NCI-H128 (cell line): ENCODE data around the gene CDC7.
"Not testable (repeated sequence)": the region's sequence is repeated elsewhere in the genome, so short reads cannot be mapped to it uniquely, and the experiment has no call there.

Source experiments
- DNase-seq: peaks from one replicate; lab custom pipeline; 2025; ENCODE audit not compliant: unreplicated experiment; lab: John Stamatoyannopoulos, UW

CDC7 gene

DNA sequence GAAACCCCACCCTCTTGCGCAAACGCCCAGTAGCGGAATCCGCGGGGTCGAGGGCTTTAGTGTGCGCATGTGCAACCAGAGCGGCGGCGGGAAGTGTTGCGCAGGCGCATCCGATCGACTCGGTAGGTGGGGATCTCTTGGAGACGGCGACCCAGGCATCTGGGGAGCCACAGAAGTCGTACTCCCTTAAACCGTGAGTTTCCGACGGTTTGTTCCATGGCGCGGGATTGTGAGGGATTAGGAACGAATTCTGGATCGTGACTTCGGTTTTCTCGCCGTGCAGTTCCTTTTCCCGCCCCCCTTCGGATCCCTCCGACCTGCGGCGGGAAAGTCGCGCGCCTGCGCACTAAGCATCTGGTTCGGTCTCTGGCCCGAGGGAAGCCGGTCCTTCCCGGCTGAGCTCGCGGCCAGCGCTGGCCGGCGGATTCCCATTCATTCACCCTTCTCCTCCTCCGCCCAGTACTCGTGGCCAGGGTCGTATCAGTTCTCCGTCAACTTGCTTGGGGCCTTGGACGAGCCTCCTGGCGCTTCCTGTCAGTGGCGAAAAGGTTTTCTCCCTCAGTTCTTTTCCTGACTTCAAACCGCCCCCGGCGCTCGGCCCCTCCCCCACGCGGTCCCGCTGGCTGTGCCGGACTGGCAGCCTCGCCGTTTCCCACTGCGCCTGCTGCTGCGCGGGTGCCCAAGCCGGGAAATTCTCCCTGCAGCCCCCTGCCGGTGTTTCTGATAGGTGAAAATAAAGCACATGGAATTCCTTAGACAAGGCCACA, at the start of gene CDC7:
TSS of gene CDC7 (plus strand) at position 96 of the 767 bp plus-strand sequence. CDS start 866 bp downstream, outside the sequence.
- DNase-seq: peak; percentile 94

DNA sequence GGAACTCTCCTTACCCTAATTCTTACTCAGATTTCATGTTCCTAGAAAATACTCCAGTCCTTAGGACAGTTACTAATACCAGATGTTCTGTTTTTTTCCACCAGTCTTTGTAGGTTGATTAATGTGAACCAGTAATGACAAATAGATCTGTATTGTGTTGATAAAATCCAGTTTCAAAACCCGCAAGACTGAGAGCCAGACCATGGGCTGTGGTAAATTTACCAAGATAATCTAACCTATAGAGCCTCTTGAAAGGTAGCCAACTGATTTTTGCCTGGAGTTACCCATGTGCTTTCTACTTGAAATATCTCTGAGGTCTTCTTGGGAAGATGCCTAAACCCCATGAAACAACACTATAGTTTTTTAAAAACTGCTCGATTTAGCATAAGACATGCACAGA, 46.5 kb upstream of the CDC7 start:
- DNase-seq: no peak

DNA sequence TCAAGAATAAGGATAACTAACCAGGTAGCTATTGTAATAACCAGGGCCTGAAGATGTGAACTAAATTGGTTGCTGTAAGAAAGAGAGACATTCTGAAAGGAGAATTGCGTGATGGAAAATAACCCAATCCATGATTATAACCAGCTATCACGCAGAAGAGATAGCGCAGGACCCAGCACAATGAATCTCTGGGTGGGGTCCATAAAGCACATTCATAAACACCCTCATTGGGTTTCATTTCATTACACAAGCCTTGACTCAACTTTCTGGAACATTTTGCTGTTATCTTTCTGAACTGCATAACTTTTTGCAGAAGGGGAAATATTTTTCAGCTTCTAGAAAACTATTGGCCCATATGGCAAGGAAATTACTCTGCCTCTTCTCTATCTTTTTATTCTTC, 45.3 kb upstream of the CDC7 start:
- DNase-seq: no peak

DNA sequence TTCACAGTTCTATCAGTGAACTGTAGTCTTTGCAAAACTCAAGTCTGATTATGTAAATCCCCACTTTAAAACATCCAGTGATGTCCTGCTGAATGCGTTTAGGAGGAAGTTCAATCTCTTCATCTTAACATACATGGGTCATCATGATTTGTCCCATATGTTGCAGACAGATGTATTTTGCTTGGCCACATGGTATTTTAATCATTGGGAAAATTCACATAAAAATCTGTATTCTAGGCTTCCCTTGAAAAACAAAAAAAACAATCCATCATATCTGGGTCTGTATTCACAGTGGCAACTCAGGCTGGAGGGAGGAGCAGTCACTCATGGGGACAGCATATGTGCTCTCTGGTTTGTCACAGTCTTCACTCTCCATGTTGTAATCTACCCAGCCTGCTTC, 44.8 kb upstream of the CDC7 start:
- no peak for DNase-seq

DNA sequence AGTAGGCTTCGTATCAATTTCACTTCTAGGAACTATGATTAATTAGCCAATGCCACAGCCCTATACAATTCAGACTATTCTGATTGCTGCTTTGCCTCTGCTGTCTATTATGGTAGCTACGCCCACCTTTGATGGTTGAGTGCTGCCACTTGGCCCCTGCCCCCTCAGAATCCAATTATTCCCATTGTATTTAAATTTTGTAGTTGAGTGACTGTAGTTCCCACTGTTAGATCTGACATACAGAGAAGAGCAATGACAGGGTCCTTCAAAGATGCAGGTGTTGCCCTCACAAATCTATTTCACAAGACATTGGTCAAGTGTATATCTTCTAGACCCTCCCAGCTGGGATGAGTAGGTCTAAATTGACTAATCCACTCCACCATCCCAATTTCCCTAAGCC, 35.3 kb upstream of the CDC7 start:
- DNase-seq: not testable (repeated sequence)

DNA sequence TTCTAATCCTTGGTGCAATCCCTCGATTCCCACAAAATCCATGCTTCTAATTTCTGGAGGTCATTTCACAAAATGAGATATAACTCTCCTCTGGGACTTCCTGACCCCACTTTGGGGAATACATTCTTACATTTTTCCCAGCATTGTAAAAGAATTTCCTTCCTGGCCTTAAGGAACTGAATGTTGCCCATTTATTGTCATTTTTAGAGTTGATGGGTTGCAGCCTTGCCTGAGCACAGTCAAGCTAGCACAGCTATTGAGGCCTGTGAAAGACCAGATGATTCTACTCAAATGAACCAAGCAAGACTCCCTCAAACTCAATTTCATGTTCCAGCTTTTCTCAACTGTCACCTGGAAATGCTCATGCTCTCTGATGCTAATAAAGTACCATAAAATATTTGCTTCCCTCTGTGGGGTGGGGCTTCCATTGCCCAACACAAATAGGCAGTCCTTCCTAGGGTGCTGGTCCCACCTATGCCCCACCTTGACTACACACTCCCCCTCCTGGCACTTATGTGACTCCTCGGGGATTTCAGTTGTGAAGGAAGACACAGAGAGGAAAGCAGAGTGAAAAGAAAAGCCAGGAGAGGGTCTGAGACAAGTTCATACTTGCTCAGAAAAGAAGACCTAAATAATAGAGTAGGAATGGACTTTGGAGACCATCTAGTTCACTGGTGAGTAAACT, 24.0 kb upstream of the CDC7 start:
- no peak for DNase-seq

DNA sequence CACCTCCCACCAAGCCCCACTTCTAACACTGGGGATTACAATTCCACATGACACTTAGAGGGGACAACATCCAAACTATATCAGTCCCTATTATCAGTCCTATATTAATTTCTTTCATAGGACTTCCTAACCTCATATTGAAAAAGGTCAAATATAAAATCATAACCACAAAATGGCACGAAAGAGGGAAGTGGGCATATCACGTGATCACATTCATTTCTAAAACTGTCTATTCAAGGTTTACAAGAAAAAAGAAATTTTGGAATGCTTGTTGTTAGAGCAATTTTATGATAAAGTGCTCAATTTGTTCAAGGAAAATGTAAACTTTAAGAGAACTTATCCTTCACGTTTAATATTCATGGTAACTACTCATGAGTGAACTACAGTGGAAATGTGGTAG, 13.2 kb upstream of the CDC7 start:
- DNase-seq: no peak

DNA sequence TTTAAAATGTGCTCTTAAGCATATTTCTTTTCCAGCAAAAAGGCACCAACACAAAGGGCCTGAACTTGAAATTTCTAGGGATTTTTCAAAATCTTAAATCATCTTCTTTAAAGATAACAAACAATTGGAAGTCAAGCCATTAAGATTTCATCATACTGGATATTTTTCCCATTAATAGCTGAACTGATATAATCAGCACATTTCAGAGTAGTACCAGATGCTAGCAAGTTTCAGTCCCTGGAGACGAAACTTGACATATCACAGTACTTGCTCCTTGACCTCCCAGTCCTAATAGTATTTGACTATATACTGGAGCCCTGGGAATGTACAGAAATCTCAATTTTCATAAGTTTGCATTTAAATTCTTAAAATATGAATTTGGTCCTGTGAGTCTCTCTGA, 10.2 kb upstream of the CDC7 start:
- DNase-seq: no peak

DNA sequence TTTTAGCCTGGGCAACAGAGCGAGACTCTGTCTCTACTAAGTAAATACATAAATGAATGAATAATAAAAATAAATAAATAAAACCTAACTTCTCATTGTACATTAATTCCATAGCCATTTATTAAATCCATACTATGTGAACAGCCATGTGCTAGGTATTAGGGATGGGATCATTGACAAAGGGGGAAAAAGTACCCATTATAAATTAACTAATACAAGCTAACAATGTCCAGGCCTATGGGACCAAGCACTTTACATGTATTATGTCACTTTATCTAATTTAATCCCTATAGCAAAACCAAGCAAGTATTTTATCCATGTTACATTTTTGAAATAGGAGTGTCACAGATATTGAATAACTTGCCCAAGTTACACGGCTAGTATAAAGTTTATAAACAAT, 2.6 kb upstream of the CDC7 start:
- no peak for DNase-seq

DNA sequence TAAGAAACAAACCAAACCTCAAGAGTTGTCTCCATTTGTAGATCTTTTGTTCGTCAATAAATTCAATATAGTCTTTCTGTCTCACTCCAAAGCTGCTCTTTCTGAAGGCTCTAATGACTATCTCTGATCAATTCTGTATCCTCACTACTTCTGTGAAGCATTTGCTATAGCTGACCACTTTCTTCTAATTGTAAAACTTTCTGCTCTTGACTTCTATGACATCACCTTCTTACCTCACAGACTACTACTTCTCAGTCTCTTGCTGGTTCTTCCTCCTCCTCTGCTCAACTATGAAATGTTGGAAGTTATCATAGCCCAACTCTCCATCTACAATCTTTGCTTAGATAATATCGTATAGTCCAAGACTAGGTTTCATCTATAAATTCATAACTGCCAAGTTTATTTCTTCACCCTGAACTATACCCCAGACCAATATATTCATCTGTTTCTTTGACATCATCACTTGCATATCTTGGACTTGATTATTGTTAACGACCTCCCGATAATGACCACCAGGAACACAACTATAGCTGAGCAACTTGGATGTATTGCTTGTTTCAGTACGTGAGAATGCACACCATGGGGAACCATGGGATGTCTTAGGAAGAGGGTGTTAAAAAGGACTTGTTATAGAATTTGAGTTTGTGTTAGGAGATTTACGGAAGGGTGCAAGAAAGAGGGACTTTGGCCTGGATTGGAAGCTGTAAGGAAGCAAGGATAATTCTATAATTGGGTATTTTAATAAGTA, 2.0 kb upstream of the CDC7 start:
- no peak for DNase-seq

DNA sequence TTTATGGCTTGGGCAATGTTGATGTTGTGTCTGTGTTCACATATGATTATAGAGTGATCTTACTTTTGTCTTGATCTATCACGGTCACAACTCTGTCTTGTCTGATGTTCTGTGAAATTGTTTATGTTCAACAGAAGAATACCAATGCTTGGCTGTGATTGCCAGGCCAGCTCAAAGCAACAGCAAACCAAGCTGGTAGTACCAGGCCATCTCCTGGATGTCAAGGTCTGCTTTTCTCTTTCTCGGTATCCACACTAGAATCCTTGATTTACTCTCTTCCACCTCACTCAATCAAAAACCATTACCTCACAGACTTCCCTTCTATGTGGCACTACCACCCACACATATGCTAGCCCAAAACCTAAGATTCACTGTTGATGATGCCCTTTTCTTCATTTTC, 1.3 kb upstream of the CDC7 start:
- DNase-seq: no peak

DNA sequence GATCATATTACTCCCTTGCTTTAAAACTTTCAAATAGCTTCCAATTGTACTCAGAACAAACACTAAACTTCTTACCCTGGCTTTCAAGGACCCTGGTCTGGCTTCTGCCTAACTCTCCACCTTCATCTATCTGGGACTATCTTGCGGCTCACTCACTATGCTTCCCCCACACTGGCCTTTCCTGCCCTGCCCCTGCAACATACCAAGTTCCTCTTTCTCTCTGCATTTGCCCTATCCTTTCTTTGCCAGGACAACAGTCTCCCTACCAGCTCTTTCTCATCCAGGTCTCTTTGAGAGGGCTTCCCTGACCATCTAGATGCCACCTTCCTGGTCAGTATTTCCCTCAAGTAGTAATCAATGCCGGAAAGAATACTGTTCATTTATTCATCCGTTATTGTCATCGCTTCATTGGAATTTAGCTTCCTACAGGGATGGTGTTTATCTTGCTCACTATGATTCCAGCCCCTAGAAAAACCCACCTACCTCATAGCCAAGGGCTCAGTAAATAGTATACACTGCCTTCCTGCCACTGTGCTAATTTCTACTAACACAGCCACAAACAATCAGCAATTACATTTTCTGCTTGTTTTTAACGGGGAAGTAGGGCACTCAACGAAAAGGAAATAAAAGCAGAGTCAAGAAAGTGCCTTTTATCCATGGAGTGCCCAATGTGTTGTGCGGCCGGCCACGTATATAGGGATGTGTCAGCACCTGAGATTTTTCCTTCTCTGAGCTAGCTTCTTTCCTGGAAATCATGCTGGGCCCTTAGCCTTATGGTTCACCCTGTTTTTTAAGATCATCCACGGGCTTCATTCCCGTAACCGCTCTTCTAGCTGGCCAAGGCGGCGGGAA, 521 bp upstream of the CDC7 start:
- DNase-seq: no peak

DNA sequence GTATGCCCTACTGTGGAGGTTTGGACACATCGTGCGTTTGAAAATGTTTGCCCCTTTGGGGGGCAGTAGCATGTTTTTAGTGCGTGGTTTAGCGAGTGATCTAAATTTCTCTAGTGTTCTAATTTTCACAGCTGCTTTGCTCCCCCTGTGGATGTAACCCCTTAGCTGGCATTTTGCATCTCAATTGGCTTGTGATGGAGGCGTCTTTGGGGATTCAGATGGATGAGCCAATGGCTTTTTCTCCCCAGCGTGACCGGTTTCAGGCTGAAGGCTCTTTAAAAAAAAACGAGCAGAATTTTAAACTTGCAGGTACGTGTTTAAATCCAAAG, 836 bp downstream of the CDC7 start:
- DNase-seq: peak; percentile 47

DNA sequence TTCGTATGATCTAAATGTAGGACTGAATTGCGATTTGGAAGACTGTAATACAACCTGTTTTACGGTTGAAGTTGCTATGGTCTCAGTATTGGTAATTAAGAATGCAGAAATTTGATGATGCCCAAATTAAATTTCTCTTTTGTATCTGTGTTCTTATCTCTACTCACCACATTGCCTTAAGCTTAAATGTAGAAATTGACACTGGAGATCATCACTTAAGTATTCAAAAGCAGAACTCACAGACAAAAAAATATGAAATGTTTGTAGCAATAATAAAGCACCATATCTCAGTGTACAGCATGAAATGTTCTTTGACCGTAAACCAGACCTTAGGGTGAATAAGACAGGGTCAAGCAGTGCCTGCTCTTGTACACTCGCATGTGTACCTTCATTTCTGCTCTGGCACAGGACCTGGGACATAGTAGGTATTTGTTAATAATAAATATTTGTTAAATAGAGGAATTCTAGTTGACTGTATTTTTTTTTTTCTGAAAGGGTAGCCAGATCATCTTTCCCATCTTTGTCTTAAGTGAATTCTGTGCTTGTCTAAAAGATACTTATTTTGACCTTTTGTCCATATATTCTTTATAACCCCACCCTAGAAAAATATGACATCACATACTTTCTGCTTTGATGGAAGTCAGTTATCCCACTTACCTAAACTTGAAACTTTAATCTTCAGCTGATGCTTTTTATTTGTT, 1.5 kb downstream of the CDC7 start:
- no peak for DNase-seq

DNA sequence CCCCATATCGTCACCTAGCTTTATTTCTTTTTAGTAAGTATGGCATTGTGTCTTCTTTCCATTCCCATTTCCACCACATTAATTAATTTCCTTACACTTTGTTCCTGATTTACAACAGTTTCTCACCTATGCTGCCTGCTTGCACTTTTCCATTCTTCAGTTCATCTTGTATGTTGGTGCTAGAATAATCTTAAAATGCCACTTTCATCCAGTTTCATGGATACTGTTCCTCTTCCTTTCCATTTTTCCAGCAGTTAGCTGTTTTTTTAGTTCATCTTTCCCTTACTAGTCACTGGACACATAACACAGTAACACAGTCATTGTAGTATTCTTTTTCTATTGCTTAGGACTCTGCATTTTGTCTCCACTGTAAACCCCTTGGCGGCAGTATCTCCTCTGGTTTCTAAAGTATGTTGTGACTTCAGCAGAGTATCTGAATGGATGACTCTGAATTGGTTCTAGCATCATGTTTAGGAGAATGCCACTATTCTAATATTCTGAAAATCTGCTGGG, 2.1 kb downstream of the CDC7 start:
- no peak for DNase-seq

DNA sequence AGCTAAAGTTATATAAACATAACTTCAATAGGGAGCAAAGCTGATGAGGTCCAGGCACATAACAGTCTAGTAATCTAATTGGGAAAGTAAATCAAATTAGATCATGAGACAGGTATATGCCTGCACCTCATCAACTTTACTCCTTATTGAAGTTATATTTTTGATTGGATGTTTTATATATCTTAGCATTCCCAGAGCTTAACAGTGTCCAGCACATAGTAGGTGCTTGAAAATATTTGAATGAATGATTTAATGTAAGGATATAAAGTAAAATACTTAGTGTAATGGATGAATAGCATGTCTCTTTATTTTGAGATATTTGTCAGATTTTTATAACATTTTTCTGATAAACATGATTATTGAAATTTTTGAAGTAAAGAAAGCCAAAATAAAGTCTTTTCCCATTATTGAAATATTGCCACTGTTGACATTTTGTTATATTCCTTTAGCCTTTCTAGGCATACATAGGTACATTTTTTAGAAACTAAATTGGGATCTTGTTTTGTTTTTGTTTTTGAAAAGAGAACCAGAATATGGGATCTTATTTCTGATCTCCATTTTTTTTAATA, 2.8 kb downstream of the CDC7 start:
- DNase-seq: no peak

DNA sequence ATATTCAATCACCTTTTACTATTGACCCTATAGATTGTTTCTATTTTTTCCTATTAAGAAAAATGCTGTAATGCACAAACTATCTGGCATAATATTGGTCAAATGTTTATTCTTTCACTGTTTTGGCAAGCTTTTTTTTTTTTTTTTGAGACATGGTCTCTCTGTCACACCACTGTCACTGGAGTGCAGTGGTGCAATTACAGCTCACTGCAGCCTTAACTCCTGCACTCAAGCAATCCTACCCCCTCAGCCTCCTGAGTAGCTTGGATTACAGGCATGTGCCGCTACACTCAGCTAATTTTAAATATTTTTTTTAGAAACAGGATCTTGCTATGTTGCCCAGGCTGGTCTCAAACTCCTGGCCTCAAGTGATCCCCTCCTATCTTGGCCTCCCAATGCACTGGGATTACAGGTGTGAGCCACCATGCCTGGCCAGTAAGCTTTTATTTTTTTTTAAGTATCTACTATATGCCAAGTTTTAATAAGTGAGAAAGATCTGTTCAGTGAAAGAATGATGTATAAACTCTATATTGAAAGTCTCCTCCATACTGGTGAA, 3.4 kb downstream of the CDC7 start:
- no peak for DNase-seq

DNA sequence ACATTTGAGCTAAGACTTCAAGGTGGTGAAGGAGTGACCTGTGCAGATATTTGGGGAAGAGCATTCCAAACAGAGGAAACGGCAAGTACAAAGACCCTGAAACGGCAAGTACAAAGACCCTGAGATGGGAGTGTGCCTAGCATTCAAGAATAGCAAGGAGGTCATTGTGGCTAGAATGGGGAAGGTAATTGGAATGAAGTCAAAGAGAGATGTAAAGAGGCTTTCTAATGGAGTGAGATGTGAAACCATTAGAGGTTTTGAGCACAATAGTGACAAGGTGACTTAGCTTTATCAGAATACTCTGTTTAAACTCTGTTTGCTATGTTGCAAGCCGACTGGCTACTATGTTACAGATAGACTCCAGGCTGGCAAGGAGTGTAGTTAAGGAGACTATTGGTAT, 4.4 kb downstream of the CDC7 start:
- DNase-seq: no peak

DNA sequence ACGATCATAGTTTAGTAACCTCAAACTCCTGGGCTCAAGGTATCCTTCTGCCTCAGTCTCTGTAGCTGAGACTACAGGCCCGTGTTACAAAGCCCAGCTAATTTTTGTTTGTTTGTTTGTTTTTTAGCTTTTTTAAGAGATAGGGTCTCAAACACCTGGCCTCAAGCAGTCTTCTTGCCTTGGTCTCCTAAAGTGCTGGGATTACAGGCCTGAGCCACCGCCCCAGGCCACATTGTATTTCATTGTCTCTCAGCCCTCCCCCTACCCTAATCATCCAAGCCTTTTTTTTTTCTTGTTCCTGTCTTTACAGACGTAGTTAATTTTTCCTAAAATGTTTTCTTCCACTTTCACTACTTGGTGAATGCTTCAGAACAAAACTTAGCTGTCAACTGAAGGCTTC, 5.4 kb downstream of the CDC7 start:
- no peak for DNase-seq

DNA sequence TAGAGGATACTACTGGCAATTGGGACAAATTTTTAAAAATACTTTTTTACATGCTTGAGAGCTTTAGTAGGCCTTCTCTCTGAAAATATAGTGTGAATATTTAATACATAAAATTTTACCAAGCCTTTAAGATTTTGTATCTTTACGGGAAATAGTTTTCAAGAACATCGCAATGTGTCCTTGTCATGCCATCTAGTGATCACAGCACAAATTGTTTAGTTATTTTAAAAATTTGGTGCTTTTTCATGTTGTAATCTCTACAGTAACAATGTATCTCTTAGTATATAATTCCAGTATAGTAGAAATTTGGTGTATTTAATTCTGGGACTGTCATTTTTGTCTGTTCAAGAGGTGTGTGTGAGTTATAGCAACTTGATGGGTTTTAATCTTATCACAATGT, 6.7 kb downstream of the CDC7 start:
- no peak for DNase-seq
